ENCODE measurements around the gene NLK. TPM values are rescaled to one million over a fixed set of nuclear protein-coding genes. Genes with fewer than 3 reads are reported as not detected.

NLK gene
- polyA plus RNA-seq, 2 donors = 3.1 to 4.4 TPM

DNA sequence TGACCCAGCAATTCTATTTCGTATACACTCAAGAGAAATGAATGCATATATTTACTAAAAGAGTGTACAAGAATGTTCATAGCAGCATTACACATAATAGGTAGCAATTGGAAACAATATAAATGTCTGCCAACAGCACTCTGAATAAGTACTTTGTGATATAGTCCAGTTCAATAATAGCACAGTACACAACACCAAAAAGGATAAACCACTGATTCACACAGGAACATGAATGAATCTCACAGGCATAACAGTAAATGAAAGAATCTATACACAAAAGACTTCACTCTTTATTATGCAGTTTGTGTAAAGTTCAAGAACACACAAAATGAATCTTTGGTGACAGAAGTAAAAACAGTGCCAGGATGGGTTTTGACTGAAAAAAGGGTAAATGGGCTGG lies 86.3 kb downstream of the NLK start:
- H3K27ac ChIP-seq (ENCODE audit: low read depth in 2 of 2, low read length in 1 of 2) = no peak overlapping the region
- whole genome bisulfite sequencing, 2 donors = 86 to 90% methylated on average over 1 of the region's 1 CpG
- no peaks in the 10 kb centered on the region for H3K36me3 ChIP-seq (ENCODE audit: control insufficient read depth in 2 of 2, insufficient read depth in 2 of 2, low read length in 1 of 2)
- H3K9me3 ChIP-seq (ENCODE audit: control insufficient read depth in 2 of 2, insufficient read depth in 1 of 2, low read depth in 1 of 2, low read length in 1 of 2) = no peaks in the 10 kb centered on the region
- H3K4me1 ChIP-seq (ENCODE audit: control insufficient read depth in 2 of 2, insufficient read depth in 2 of 2, low read length in 1 of 2) = no peaks in the 10 kb centered on the region
- H3K4me3 ChIP-seq (ENCODE audit: low read depth in 1 of 2, low read length in 2 of 2) = no peak overlapping the region
- H3K27me3 ChIP-seq (ENCODE audit: control insufficient read depth in 1 of 2, insufficient read depth in 2 of 2, low read length in 2 of 2) = no peaks in the 10 kb centered on the region

DNA sequence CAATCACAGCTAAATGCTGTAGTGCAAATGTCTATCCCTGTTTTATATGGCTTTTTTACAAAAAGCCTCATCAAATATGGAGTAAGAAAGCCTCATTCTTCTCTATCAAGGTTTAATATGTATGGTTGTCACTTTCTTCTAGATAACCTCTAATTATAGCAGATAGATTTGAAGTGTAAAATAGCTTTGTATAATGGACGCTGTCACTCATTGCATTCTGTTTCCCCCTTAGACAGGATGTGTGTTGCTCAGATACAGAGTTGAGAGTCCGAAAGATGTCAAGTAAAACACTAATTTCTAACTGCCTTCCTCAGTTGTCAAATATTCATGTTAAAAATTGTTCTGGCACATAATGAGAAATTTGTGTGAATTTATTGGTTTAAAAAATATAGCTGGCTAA lies 88.0 kb downstream of the NLK start:
- no peaks in the 10 kb centered on the region for H3K36me3 ChIP-seq (ENCODE audit: control insufficient read depth in 2 of 2, insufficient read depth in 2 of 2, low read length in 1 of 2)
- 96 to 98% methylated on average over 2 of the region's 2 CpGs for WGBS, 2 donors
- H3K4me3 ChIP-seq (ENCODE audit: low read depth in 1 of 2, low read length in 2 of 2) = no peak overlapping the region
- no peaks in the 10 kb centered on the region for H3K4me1 ChIP-seq (ENCODE audit: control insufficient read depth in 2 of 2, insufficient read depth in 2 of 2, low read length in 1 of 2)
- no peaks in the 10 kb centered on the region for H3K27me3 ChIP-seq (ENCODE audit: control insufficient read depth in 1 of 2, insufficient read depth in 2 of 2, low read length in 2 of 2)
- no peaks in the 10 kb centered on the region for H3K9me3 ChIP-seq (ENCODE audit: control insufficient read depth in 2 of 2, insufficient read depth in 1 of 2, low read depth in 1 of 2, low read length in 1 of 2)
- H3K27ac ChIP-seq (ENCODE audit: low read depth in 2 of 2, low read length in 1 of 2) = no peak overlapping the region

DNA sequence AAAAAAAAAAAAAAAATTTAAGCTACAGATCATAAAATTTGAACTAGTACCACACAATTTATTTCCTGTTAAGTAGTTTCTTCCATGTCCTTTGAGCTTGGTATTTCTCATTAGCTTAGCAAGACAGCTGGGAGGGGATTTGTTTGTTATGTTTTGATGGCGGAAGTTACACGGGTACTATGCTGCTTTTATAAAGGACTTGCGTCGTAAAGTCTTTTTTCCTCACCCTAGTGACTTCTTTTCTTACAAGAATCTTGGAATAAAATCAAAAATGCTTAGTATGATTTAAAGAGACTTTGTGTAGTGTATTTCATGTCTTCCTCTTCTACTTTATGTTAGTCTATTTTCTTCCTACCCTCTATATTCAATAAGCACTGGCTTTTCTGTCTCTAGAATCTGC lies 89.1 kb downstream of the NLK start:
- H3K9me3 ChIP-seq (ENCODE audit: control insufficient read depth in 2 of 2, insufficient read depth in 1 of 2, low read depth in 1 of 2, low read length in 1 of 2) = no peaks in the 10 kb centered on the region
- no peak overlapping the region for H3K4me3 ChIP-seq (ENCODE audit: low read depth in 1 of 2, low read length in 2 of 2)
- H3K27ac ChIP-seq (ENCODE audit: low read depth in 2 of 2, low read length in 1 of 2) = no peak overlapping the region
- no peaks in the 10 kb centered on the region for H3K27me3 ChIP-seq (ENCODE audit: control insufficient read depth in 1 of 2, insufficient read depth in 2 of 2, low read length in 2 of 2)
- H3K36me3 ChIP-seq (ENCODE audit: control insufficient read depth in 2 of 2, insufficient read depth in 2 of 2, low read length in 1 of 2) = no peaks in the 10 kb centered on the region
- whole genome bisulfite sequencing, 2 donors = 81 to 84% methylated on average over 4 of the region's 4 CpGs
- no peaks in the 10 kb centered on the region for H3K4me1 ChIP-seq (ENCODE audit: control insufficient read depth in 2 of 2, insufficient read depth in 2 of 2, low read length in 1 of 2)

DNA sequence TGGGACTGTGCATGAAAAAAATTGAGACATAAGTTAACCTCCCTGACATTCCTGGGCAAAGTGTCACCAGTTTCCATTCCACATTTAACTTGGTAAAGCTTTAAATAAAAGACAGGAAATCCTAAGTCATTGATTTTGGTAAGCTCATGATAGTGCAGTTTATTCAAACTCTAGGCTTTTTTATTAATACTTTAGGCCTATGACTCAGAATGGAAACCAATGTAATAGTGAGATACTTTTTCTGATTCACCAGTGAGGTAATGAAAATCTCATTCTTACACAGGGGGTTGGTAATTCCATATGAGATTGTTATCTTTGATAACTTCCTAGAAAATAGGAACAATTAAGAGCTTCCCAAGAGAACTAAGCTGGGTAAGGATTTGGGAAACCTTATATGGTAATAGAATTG lies 91.1 kb downstream of the NLK start:
- no peak overlapping the region for H3K27ac ChIP-seq (ENCODE audit: low read depth in 2 of 2, low read length in 1 of 2)
- no peak overlapping the region for H3K4me3 ChIP-seq (ENCODE audit: low read depth in 1 of 2, low read length in 2 of 2)
- H3K9me3 ChIP-seq (ENCODE audit: control insufficient read depth in 2 of 2, insufficient read depth in 1 of 2, low read depth in 1 of 2, low read length in 1 of 2) = no peaks in the 10 kb centered on the region
- no peaks in the 10 kb centered on the region for H3K36me3 ChIP-seq (ENCODE audit: control insufficient read depth in 2 of 2, insufficient read depth in 2 of 2, low read length in 1 of 2)
- H3K4me1 ChIP-seq (ENCODE audit: control insufficient read depth in 2 of 2, insufficient read depth in 2 of 2, low read length in 1 of 2) = no peaks in the 10 kb centered on the region
- H3K27me3 ChIP-seq (ENCODE audit: control insufficient read depth in 1 of 2, insufficient read depth in 2 of 2, low read length in 2 of 2) = no peaks in the 10 kb centered on the region

DNA sequence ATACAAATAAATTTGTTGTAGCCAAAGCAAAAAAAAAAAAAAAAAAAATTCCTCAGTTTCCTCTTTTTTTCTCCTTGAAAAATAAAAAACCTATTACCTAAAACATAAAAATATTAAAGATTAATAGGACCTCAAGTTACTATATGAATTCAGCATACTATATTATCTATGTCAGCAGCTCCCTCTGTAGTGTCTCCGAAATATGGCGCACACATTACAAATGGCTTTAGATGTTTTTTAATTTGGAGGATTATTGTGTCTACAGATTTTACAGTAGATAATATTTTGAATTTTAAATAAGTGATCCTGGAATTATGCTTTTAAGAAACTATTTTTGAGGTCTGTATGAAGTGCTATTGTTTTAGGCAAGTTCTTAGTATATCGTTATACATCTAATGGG lies 94.4 kb downstream of the NLK start:
- Histone ChIP-seq H3K4me3 (ENCODE audit: low read depth in 1 of 2, low read length in 2 of 2) (no peak overlapping the region), H3K4me1 (ENCODE audit: control insufficient read depth in 2 of 2, insufficient read depth in 2 of 2, low read length in 1 of 2) (no peaks in the 10 kb centered on the region), H3K9me3 (ENCODE audit: control insufficient read depth in 2 of 2, insufficient read depth in 1 of 2, low read depth in 1 of 2, low read length in 1 of 2) (no peaks in the 10 kb centered on the region), H3K36me3 (ENCODE audit: control insufficient read depth in 2 of 2, insufficient read depth in 2 of 2, low read length in 1 of 2) (no peaks in the 10 kb centered on the region), H3K27ac (ENCODE audit: low read depth in 2 of 2, low read length in 1 of 2) (no peak overlapping the region), H3K27me3 (ENCODE audit: control insufficient read depth in 1 of 2, insufficient read depth in 2 of 2, low read length in 2 of 2) (no peaks in the 10 kb centered on the region)
- WGBS, 2 donors = 98% methylated on average over 3 of the region's 3 CpGs

DNA sequence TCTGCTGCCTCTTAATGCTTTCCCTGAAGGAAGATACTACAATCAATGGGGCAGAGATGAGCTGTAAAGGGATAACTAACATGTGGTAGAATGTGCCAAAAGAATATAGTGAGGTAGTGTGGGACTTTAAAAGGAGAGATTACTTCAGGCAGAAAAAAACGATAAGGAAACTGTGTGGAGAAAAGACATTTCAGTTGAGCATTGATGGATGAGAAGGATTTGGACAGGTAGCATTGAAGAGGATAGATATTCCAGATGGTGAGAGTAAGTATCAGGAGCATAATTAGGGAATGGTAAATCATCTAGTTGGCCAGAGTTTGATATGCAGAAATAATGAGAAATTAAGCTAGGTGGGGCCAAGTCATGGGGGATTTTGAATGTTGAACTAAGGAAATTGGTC lies 97.3 kb downstream of the NLK start:
- Histone ChIP-seq H3K9me3 (ENCODE audit: control insufficient read depth in 2 of 2, insufficient read depth in 1 of 2, low read depth in 1 of 2, low read length in 1 of 2) (no peaks in the 10 kb centered on the region), H3K36me3 (ENCODE audit: control insufficient read depth in 2 of 2, insufficient read depth in 2 of 2, low read length in 1 of 2) (no peaks in the 10 kb centered on the region), H3K27me3 (ENCODE audit: control insufficient read depth in 1 of 2, insufficient read depth in 2 of 2, low read length in 2 of 2) (no peaks in the 10 kb centered on the region), H3K4me3 (ENCODE audit: low read depth in 1 of 2, low read length in 2 of 2) (no peak overlapping the region), H3K4me1 (ENCODE audit: control insufficient read depth in 2 of 2, insufficient read depth in 2 of 2, low read length in 1 of 2) (no peaks in the 10 kb centered on the region), H3K27ac (ENCODE audit: low read depth in 2 of 2, low read length in 1 of 2) (no peak overlapping the region)
- 65 to 69% methylated on average over 1 of the region's 1 CpG for WGBS, 2 donors

DNA sequence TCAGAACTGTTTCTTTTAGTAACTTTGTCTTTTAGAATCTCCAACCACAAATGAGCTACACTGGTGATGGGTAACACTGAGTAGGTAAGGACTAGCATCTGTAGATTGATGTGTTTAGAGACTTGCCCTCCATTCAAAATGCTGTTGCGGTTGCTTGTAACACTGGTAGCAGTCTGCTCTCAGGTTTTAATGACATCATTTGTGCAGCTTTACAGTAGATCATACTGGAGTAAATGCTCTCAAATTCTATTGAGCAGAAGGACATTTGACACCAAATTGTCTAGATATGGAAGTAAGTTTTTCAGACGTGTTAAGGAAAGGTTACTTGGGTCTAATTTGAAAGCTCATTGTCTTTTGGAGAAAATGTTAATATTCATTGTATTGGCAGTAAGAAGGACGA lies 98.8 kb downstream of the NLK start:
- Histone ChIP-seq H3K9me3 (ENCODE audit: control insufficient read depth in 2 of 2, insufficient read depth in 1 of 2, low read depth in 1 of 2, low read length in 1 of 2) (no peaks in the 10 kb centered on the region), H3K4me3 (ENCODE audit: low read depth in 1 of 2, low read length in 2 of 2) (no peak overlapping the region), H3K27me3 (ENCODE audit: control insufficient read depth in 1 of 2, insufficient read depth in 2 of 2, low read length in 2 of 2) (no peaks in the 10 kb centered on the region), H3K27ac (ENCODE audit: low read depth in 2 of 2, low read length in 1 of 2) (no peak overlapping the region), H3K4me1 (ENCODE audit: control insufficient read depth in 2 of 2, insufficient read depth in 2 of 2, low read length in 1 of 2) (no peaks in the 10 kb centered on the region), H3K36me3 (ENCODE audit: control insufficient read depth in 2 of 2, insufficient read depth in 2 of 2, low read length in 1 of 2) (no peaks in the 10 kb centered on the region)
- 89 to 90% methylated on average over 3 of the region's 3 CpGs for WGBS, 2 donors

DNA sequence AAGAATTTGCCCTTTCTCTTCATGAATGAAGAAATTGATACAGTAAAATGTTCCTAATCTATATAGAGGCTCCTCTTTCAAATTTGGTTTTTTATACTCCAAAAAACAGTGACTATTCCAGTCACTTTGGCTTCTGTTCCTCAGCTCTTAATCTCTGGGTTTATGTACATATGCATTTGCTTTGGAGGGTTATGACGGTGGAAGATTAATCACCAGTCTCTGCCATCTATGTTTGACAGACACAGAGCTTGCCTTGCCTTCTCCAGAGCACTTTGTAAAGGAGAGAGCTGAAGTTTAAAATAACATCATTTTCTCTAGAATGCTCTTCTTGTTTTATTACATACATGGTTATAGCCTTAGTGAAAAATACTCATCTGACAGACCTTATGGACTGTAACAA lies 99.3 kb downstream of the NLK start:
- Histone ChIP-seq H3K27me3 (ENCODE audit: control insufficient read depth in 1 of 2, insufficient read depth in 2 of 2, low read length in 2 of 2) (no peaks in the 10 kb centered on the region), H3K27ac (ENCODE audit: low read depth in 2 of 2, low read length in 1 of 2) (no peak overlapping the region), H3K4me3 (ENCODE audit: low read depth in 1 of 2, low read length in 2 of 2) (no peak overlapping the region), H3K4me1 (ENCODE audit: control insufficient read depth in 2 of 2, insufficient read depth in 2 of 2, low read length in 1 of 2) (no peaks in the 10 kb centered on the region), H3K9me3 (ENCODE audit: control insufficient read depth in 2 of 2, insufficient read depth in 1 of 2, low read depth in 1 of 2, low read length in 1 of 2) (no peaks in the 10 kb centered on the region), H3K36me3 (ENCODE audit: control insufficient read depth in 2 of 2, insufficient read depth in 2 of 2, low read length in 1 of 2) (no peaks in the 10 kb centered on the region)
- 69 to 77% methylated on average over 1 of the region's 1 CpG for WGBS, 2 donors

DNA sequence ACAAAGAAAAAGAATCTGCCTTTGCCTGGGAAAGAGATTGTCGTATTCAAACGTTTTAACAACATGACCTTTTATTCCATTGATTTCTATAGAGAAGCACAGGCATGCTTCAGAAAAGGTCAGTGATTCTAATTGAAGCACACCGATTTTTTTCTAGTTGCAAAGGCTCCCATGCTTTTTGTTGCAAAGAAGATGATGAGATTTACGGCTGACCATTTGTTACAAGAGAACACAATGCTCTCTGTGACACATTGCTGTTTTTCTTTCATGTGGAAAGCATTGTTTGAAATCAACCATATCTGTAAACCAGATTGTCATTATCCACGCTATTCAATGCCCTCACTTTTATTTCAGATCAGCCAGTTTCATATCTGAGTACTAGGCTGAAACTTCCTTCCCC lies 99.8 kb downstream of the NLK start:
- Histone ChIP-seq H3K9me3 (ENCODE audit: control insufficient read depth in 2 of 2, insufficient read depth in 1 of 2, low read depth in 1 of 2, low read length in 1 of 2) (no peaks in the 10 kb centered on the region), H3K36me3 (ENCODE audit: control insufficient read depth in 2 of 2, insufficient read depth in 2 of 2, low read length in 1 of 2) (no peaks in the 10 kb centered on the region), H3K4me1 (ENCODE audit: control insufficient read depth in 2 of 2, insufficient read depth in 2 of 2, low read length in 1 of 2) (no peaks in the 10 kb centered on the region), H3K27ac (ENCODE audit: low read depth in 2 of 2, low read length in 1 of 2) (no peak overlapping the region), H3K4me3 (ENCODE audit: low read depth in 1 of 2, low read length in 2 of 2) (no peak overlapping the region), H3K27me3 (ENCODE audit: control insufficient read depth in 1 of 2, insufficient read depth in 2 of 2, low read length in 2 of 2) (no peaks in the 10 kb centered on the region)
- WGBS, 2 donors = 69 to 77% methylated on average over 5 of the region's 5 CpGs

DNA sequence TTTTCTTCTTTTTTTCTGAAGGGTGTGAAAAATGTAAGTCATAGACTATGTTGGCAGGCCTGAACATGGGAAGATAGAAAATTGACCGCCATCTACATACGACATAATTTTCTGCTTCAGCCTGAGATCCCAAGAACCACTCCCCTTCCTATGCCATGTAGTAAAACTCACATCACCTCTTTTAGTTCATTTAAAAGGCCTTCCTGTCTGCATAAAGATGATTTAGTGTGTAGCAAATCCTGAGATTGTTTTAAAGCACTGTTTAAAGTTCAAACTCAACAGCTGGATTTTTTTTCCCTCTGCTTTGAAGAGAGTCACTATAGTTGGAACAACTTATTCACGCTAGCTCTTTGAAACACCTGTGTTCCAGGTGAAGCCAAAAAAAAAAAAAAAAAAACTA lies 101.5 kb downstream of the NLK start:
- WGBS, 2 donors = 85 to 92% methylated on average over 3 of the region's 3 CpGs
- H3K4me1 ChIP-seq (ENCODE audit: control insufficient read depth in 2 of 2, insufficient read depth in 2 of 2, low read length in 1 of 2) = no peaks in the 10 kb centered on the region
- H3K27me3 ChIP-seq (ENCODE audit: control insufficient read depth in 1 of 2, insufficient read depth in 2 of 2, low read length in 2 of 2) = no peaks in the 10 kb centered on the region
- H3K4me3 ChIP-seq (ENCODE audit: low read depth in 1 of 2, low read length in 2 of 2) = no peak overlapping the region
- H3K36me3 ChIP-seq (ENCODE audit: control insufficient read depth in 2 of 2, insufficient read depth in 2 of 2, low read length in 1 of 2) = no peaks in the 10 kb centered on the region
- no peaks in the 10 kb centered on the region for H3K9me3 ChIP-seq (ENCODE audit: control insufficient read depth in 2 of 2, insufficient read depth in 1 of 2, low read depth in 1 of 2, low read length in 1 of 2)
- H3K27ac ChIP-seq (ENCODE audit: low read depth in 2 of 2, low read length in 1 of 2) = no peak overlapping the region
